ENCODE measurements around the gene OCIAD2.

DNA sequence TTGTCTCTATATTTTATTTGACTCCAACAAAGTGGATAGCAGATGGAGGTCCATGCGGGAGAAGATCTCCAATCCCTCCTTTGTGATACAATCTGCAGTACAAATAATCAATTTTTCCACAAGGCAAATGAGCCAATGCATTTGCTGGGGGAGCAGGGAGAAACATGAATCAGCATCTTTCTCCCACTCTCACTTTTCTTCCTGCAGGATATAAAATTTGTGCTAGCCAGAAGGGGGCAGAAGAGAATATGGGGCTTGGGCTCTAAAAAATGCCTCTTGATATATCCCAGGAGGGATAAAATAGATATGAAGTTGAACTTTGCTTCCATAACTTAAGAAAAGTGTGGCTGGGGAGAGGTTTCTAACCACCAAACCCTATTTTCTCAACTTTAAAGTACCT, 41.2 kb upstream of the OCIAD2 start:
- TF ChIP-seq, protein P1, sequence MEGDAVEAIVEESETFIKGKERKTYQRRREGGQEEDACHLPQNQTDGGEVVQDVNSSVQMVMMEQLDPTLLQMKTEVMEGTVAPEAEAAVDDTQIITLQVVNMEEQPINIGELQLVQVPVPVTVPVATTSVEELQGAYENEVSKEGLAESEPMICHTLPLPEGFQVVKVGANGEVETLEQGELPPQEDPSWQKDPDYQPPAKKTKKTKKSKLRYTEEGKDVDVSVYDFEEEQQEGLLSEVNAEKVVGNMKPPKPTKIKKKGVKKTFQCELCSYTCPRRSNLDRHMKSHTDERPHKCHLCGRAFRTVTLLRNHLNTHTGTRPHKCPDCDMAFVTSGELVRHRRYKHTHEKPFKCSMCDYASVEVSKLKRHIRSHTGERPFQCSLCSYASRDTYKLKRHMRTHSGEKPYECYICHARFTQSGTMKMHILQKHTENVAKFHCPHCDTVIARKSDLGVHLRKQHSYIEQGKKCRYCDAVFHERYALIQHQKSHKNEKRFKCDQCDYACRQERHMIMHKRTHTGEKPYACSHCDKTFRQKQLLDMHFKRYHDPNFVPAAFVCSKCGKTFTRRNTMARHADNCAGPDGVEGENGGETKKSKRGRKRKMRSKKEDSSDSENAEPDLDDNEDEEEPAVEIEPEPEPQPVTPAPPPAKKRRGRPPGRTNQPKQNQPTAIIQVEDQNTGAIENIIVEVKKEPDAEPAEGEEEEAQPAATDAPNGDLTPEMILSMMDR (IDR thresholded peaks at IDR 0.05; ENCODE audit: insufficient read depth, low read length): no peak
- TF ChIP-seq POLR2AphosphoS5 (IDR thresholded peaks at IDR 0.05; ENCODE audit: low read depth): no peak
- TF ChIP-seq, protein P2, sequence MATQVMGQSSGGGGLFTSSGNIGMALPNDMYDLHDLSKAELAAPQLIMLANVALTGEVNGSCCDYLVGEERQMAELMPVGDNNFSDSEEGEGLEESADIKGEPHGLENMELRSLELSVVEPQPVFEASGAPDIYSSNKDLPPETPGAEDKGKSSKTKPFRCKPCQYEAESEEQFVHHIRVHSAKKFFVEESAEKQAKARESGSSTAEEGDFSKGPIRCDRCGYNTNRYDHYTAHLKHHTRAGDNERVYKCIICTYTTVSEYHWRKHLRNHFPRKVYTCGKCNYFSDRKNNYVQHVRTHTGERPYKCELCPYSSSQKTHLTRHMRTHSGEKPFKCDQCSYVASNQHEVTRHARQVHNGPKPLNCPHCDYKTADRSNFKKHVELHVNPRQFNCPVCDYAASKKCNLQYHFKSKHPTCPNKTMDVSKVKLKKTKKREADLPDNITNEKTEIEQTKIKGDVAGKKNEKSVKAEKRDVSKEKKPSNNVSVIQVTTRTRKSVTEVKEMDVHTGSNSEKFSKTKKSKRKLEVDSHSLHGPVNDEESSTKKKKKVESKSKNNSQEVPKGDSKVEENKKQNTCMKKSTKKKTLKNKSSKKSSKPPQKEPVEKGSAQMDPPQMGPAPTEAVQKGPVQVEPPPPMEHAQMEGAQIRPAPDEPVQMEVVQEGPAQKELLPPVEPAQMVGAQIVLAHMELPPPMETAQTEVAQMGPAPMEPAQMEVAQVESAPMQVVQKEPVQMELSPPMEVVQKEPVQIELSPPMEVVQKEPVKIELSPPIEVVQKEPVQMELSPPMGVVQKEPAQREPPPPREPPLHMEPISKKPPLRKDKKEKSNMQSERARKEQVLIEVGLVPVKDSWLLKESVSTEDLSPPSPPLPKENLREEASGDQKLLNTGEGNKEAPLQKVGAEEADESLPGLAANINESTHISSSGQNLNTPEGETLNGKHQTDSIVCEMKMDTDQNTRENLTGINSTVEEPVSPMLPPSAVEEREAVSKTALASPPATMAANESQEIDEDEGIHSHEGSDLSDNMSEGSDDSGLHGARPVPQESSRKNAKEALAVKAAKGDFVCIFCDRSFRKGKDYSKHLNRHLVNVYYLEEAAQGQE (IDR thresholded peaks at IDR 0.05; ENCODE audit: insufficient replicate concordance, low read depth): no peak
